H7 (cell line): ENCODE results near the gene ST6GALNAC6. TPM values are rescaled to one million over a fixed set of nuclear protein-coding genes. Genes with fewer than 3 reads are reported as not detected.
"Not testable (repeated sequence)": the region's sequence is repeated elsewhere in the genome, so short reads cannot be mapped to it uniquely, and the experiment has no call there.

Source experiments
- DNase-seq: peaks from one replicate; pipeline ENCODE4 v3.0.0; 2012
- H3K27me3 ChIP-seq: 2 replicates; pipeline ENCODE4 v1.6.0; 2011; ENCODE audit warnings: mild to moderate bottlenecking, low read length; ENCODE audit not compliant: control insufficient read depth, insufficient read depth
- H3K36me3 ChIP-seq: replicated peaks from 2 replicates; pipeline ENCODE4 v1.5.1; 2011; ENCODE audit warnings: low read length; ENCODE audit not compliant: control insufficient read depth, insufficient read depth
- H3K4me3 ChIP-seq: 2 replicates; pipeline ENCODE4 v1.5.1; 2011; ENCODE audit warnings: low read depth, mild to moderate bottlenecking, control low read depth, low read length, moderate library complexity; ENCODE audit not compliant: insufficient read depth
- total RNA-seq: library from RNA; depleted of rRNA; stranded (reverse); fragments of >200 nt; shearing (Covaris generic); gene quantifications from 2 replicates; pipeline ENCODE4 v1.2.3, GENCODE V29; 2014; rRNA removed

The ST6GALNAC6 gene
- total RNA-seq, 1 experiment from 2014 or later, result 30.6 TPM

- Histone ChIP-seq H3K27me3 (no peaks in the 10 kb centered on the region), H3K4me3 (no peak overlapping the region), H3K36me3 (no peaks in the 10 kb centered on the region)
- peak; percentile 79 for DNase-seq
These were observed 54.5 kb downstream of the ST6GALNAC6 start for GRCh38 chr9:127844821-127845359.

- Histone ChIP-seq H3K4me3 (no peak overlapping the region), H3K27me3 (no peaks in the 10 kb centered on the region), H3K36me3 (no peaks in the 10 kb centered on the region)
- no peak for DNase-seq
These were observed 58.1 kb downstream of the ST6GALNAC6 start for GRCh38 chr9:127841087-127841835.

- peak; percentile 66 for DNase-seq
- no peaks in the 10 kb centered on the region for H3K36me3 ChIP-seq
- no peak overlapping the region for H3K4me3 ChIP-seq
- H3K27me3 ChIP-seq, result no peaks in the 10 kb centered on the region
These were observed 60.9 kb downstream of the ST6GALNAC6 start for GRCh38 chr9:127838375-127839078.

- no peaks in the 10 kb centered on the region for H3K27me3 ChIP-seq
- no peak for DNase-seq
- no peak overlapping the region for H3K4me3 ChIP-seq
- no peaks in the 10 kb centered on the region for H3K36me3 ChIP-seq
These were observed 62.1 kb downstream of the ST6GALNAC6 start for GRCh38 chr9:127837346-127837745.

GRCh38 chr9:127836561-127836960, 62.8 kb downstream of the ST6GALNAC6 start:
- not testable (repeated sequence) for DNase-seq, H3K4me3 ChIP-seq, H3K27me3 ChIP-seq, H3K36me3 ChIP-seq

- peak; percentile 64 for DNase-seq
- Histone ChIP-seq H3K27me3 (no peaks in the 10 kb centered on the region), H3K4me3 (no peak overlapping the region), H3K36me3 (no peaks in the 10 kb centered on the region)
These were observed 63.3 kb downstream of the ST6GALNAC6 start for GRCh38 chr9:127835991-127836516.

Other genes starting within 250 kb of the ST6GALNAC6 start
- gene CFAP157, start 192.6 kb downstream of the ST6GALNAC6 start, total RNA-seq, result not detected in 2 replicates
- gene PTRH1, start 183.9 kb downstream of the ST6GALNAC6 start, total RNA-seq, result 14.3 and 21.2 TPM in 2 replicates
- 0.11 TPM in 1 of 2 replicates, not detected in the other for gene TTC16, start 183.5 kb downstream of the ST6GALNAC6 start, total RNA-seq
- gene TOR2A, start 164.3 kb downstream of the ST6GALNAC6 start, total RNA-seq, result 13.7 and 19.3 TPM in 2 replicates
- gene SH2D3C, start 120.9 kb downstream of the ST6GALNAC6 start, total RNA-seq, result 0.26 and 0.42 TPM in 2 replicates
- 51.5 and 56.6 TPM in 2 replicates for gene CDK9, start 113.6 kb downstream of the ST6GALNAC6 start, total RNA-seq
- 84.9 and 92.2 TPM in 2 replicates for gene FPGS, start 96.7 kb downstream of the ST6GALNAC6 start, total RNA-seq
- 1.4 and 1.8 TPM in 2 replicates for gene ENG, start 44.9 kb downstream of the ST6GALNAC6 start, total RNA-seq
- gene AK1, start 21.9 kb downstream of the ST6GALNAC6 start, total RNA-seq, result 18.5 and 20.4 TPM in 2 replicates
- 18.5 and 24.6 TPM in 2 replicates for gene ST6GALNAC4, start 17.4 kb upstream of the ST6GALNAC6 start, total RNA-seq
- 0.94 and 3.4 TPM in 2 replicates for gene PIP5KL1, start 31.2 kb upstream of the ST6GALNAC6 start, total RNA-seq
- gene DPM2, start 38.3 kb upstream of the ST6GALNAC6 start, total RNA-seq, result 38.3 and 45.6 TPM in 2 replicates
- 16.9 and 27.1 TPM in 2 replicates for gene EEIG1, start 81.4 kb upstream of the ST6GALNAC6 start, total RNA-seq
- gene NAIF1, start 167.7 kb upstream of the ST6GALNAC6 start, total RNA-seq, result 10.3 and 12.3 TPM in 2 replicates
- gene SLC25A25, start 168.6 kb upstream of the ST6GALNAC6 start, total RNA-seq, result 23.1 and 23.7 TPM in 2 replicates
- 143 and 197 TPM in 2 replicates for gene PTGES2, start 228.1 kb upstream of the ST6GALNAC6 start, total RNA-seq
- gene LCN2, start 249.8 kb upstream of the ST6GALNAC6 start, total RNA-seq, result 1.4 TPM in 1 of 2 replicates, not detected in the other